SK-N-SH (cell line): Measurements from ENCODE around the gene PRF1.

ENCODE experiments used
- CHD2 ChIP-seq: fragments of 150-350 bp; IDR thresholded peaks from 2 replicates; pipeline ENCODE4 v1.6.1; 2018; ENCODE audit warnings: low read length; ENCODE audit not compliant: partially characterized antibody
- CTCF ChIP-seq: fragments of 200-600 bp; sonication (generic); IDR thresholded peaks from 2 replicates; pipeline ENCODE4 v1.6.1; 2017; ENCODE audit warnings: antibody characterized with exemption, mild to moderate bottlenecking, moderate library complexity
- EZH2phosphoT487 ChIP-seq: fragments of 200-600 bp; sonication (generic); IDR thresholded peaks from 2 replicates; pipeline ENCODE4 v1.6.1; 2017; ENCODE audit warnings: low read depth, mixed run types, mild to moderate bottlenecking, antibody characterized with exemption, moderate library complexity, borderline replicate concordance
- FOXJ3 ChIP-seq: sonication (generic); formaldehyde crosslinking; IDR thresholded peaks from 2 replicates; pipeline ENCODE4 v1.5.1; 2020; ENCODE audit warnings: mild to moderate bottlenecking, missing genetic modification reagents
- GATA2 ChIP-seq: sonication (generic); formaldehyde crosslinking; IDR thresholded peaks from 2 replicates; pipeline ENCODE4 v1.5.0; 2020; ENCODE audit warnings: mild to moderate bottlenecking, missing genetic modification reagents
- MAX ChIP-seq: IDR thresholded peaks from 2 replicates; pipeline ENCODE4 v1.4.0; 2012; ENCODE audit warnings: low read depth
- NFIC ChIP-seq: IDR thresholded peaks from 2 replicates; pipeline ENCODE4 v1.4.0; 2012; ENCODE audit warnings: borderline replicate concordance
- NRF1 ChIP-seq: IDR thresholded peaks from 2 replicates; pipeline ENCODE4 v1.6.1; 2012; ENCODE audit warnings: low read depth, mild to moderate bottlenecking, low read length
- POLR2AphosphoS5 ChIP-seq: IDR thresholded peaks from 2 replicates; pipeline ENCODE4 v1.6.1; 2012; ENCODE audit warnings: low read depth, low read length
- REST ChIP-seq: IDR thresholded peaks from 2 replicates; pipeline ENCODE4 v1.6.1; 2012; ENCODE audit warnings: mild to moderate bottlenecking, low read depth, low read length, moderate library complexity
- TAF1 ChIP-seq: IDR thresholded peaks from 2 replicates; pipeline ENCODE4 v1.6.1; 2012; ENCODE audit warnings: low read depth, mild to moderate bottlenecking, low read length, moderate library complexity, borderline replicate concordance
- TCF12 ChIP-seq: IDR thresholded peaks from 2 replicates; pipeline ENCODE4 v1.4.0; 2012
- USF2 ChIP-seq: fragments of 150-350 bp; IDR thresholded peaks from 2 replicates; pipeline ENCODE4 v1.6.1; 2017; ENCODE audit warnings: antibody characterized with exemption, low read length, low read depth, borderline replicate concordance
- YY1 ChIP-seq: IDR thresholded peaks from 2 replicates; pipeline ENCODE4 v1.4.0; 2012; ENCODE audit warnings: low read depth, mild to moderate bottlenecking

GRCh38 chr10:70566515-70567290 lies 35.8 kb downstream of the PRF1 start:
- no peak for TF ChIP-seq TCF12
- TF ChIP-seq YY1: no peak
- no peak for TF ChIP-seq POLR2AphosphoS5
- TF ChIP-seq TAF1: no peak
- no peak for TF ChIP-seq REST
- no peak for TF ChIP-seq CTCF
- TF ChIP-seq EZH2phosphoT487: no peak
- no peak for TF ChIP-seq USF2
- TF ChIP-seq GATA2 (CRISPR knock-in tag): no peak
- no peak for TF ChIP-seq FOXJ3
- no peak for TF ChIP-seq CHD2
- TF ChIP-seq NRF1: no peak
- no peak for TF ChIP-seq NFIC
- no peak for TF ChIP-seq MAX
